Body of pancreas (tissue), 4 donors: Measurements from ENCODE around the gene TMEM213. TPM values are rescaled to one million over a fixed set of nuclear protein-coding genes. Genes with fewer than 3 reads are reported as not detected.

ENCODE experiments used
- ATAC-seq: fragments of 150-250 bp; one replicate; pipeline ENCODE4 v1.9.1; 2016
- DNase-seq, 4 donors: peaks; one replicate each; pipeline ENCODE4 v3.0.0-alpha.2; 2019
- H3K27ac ChIP-seq, 4 donors: fragments of 200-600 bp; sonication (generic); 1 replicate in 3 of 4; 2 replicates in 1 of 4; pipeline versions ENCODE4 v1.5.1 to v1.6.1; 2016 to 2019; ENCODE audit warnings: mild to moderate bottlenecking in 1 of 4, mixed read lengths in 1 of 4, moderate library complexity in 1 of 4
- H3K27me3 ChIP-seq, 2 donors: fragments of 200-600 bp; sonication (generic); one replicate each; pipeline ENCODE4 v1.6.0; 2016; ENCODE audit warnings: mild to moderate bottlenecking in 1 of 2
- H3K36me3 ChIP-seq, 2 donors: fragments of 200-600 bp; sonication (generic); replicated peaks in 1 of 2; 2 replicates each; pipeline ENCODE4 v1.5.1; 2016; ENCODE audit warnings: low read depth in 2 of 2; ENCODE audit not compliant: insufficient read depth in 1 of 2
- H3K4me1 ChIP-seq: fragments of 200-600 bp; sonication (generic); one replicate; pipeline ENCODE4 v1.6.0; 2016
- H3K4me3 ChIP-seq, 2 donors: fragments of 200-600 bp; sonication (generic); 1 replicate in 1 of 2; 2 replicates in 1 of 2; pipeline ENCODE4 v1.5.1; 2016 to 2019
- H3K9me3 ChIP-seq, 3 donors: fragments of 200-600 bp; sonication (generic); 1 replicate in 2 of 3; 2 replicates in 1 of 3; pipeline ENCODE4 v1.5.1; 2016
- POLR2A ChIP-seq, 3 donors: fragments of 450-650 bp; IDR thresholded peaks; one replicate each; pipeline ENCODE4 v1.6.1; 2016; ENCODE audit warnings: antibody characterized with exemption in 3 of 3, mild to moderate bottlenecking in 2 of 3
- WGBS, 2 donors: methylation state at CpG; one replicate each; pipeline ENCODE4 v1.1.5; 2017; 5-methylcytosine and 5-hydroxymethylcytosine counted together
- intact Hi-C: fragments of 100-400 bp; cut with DNase I; formaldehyde crosslinking; loops from one replicate; pipeline ENCODE4 v1.15.1; 2023
- total RNA-seq, 2 donors: library from RNA; depleted of rRNA; stranded (reverse); fragments of >200 nt; gene quantifications; one replicate each; pipeline ENCODE4 v1.1.0, GENCODE V29; 2016
- TF ChIP-seq, protein P1 (sequence below), 7 experiments: fragments of 450-650 bp in 4 of 7; fragments of 200-600 bp in 3 of 7; sonication (generic) in 3 of 7; IDR thresholded peaks; one replicate each; pipeline ENCODE4 v1.5.1; 2016 to 2019; ENCODE audit warnings: antibody characterized with exemption in 7 of 7

The TMEM213 gene
- total RNA-seq, 2 donors from 2014 or later = not detected

DNA sequence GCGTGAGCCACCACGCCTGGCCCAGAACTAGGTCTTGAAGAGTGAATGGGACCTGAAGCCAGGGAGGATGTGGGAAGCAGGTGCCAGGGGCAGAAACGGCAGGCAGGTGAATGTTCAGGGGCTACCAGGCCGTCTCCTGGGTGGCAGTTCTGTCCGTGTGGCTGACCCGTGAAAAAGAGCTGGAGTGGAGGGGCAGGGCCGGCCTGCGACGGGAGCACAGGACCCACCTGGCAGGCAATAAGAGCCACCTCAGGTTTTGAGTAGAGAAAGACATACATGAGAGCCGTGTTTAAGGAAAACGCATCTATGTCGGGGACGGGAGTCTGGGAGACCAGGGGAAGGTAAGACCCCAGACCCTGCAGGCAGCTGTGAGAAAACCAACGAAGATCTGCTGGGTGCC, 70.9 kb downstream of the TMEM213 start:
- WGBS, 2 donors = 89 to 93% methylated on average over 14 of the region's 14 CpGs
- DNase-seq (no peak), ATAC-seq (no peak)
- no peak overlapping the region for H3K4me3 ChIP-seq
- intact Hi-C loops = no loop called here
- H3K27me3 ChIP-seq = no peaks in the 10 kb centered on the region
- TF ChIP-seq POLR2A (IDR thresholded peaks at IDR 0.05) = no peak
- TF ChIP-seq, protein P1, sequence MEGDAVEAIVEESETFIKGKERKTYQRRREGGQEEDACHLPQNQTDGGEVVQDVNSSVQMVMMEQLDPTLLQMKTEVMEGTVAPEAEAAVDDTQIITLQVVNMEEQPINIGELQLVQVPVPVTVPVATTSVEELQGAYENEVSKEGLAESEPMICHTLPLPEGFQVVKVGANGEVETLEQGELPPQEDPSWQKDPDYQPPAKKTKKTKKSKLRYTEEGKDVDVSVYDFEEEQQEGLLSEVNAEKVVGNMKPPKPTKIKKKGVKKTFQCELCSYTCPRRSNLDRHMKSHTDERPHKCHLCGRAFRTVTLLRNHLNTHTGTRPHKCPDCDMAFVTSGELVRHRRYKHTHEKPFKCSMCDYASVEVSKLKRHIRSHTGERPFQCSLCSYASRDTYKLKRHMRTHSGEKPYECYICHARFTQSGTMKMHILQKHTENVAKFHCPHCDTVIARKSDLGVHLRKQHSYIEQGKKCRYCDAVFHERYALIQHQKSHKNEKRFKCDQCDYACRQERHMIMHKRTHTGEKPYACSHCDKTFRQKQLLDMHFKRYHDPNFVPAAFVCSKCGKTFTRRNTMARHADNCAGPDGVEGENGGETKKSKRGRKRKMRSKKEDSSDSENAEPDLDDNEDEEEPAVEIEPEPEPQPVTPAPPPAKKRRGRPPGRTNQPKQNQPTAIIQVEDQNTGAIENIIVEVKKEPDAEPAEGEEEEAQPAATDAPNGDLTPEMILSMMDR (IDR thresholded peaks at IDR 0.05) = no peak
- H3K36me3 ChIP-seq = peaks cover 0 to 20% of the 10 kb centered on the region in 2 donors
- no peaks in the 10 kb centered on the region for H3K9me3 ChIP-seq
- no peaks in the 10 kb centered on the region for H3K4me1 ChIP-seq
- no peak overlapping the region for H3K27ac ChIP-seq

DNA sequence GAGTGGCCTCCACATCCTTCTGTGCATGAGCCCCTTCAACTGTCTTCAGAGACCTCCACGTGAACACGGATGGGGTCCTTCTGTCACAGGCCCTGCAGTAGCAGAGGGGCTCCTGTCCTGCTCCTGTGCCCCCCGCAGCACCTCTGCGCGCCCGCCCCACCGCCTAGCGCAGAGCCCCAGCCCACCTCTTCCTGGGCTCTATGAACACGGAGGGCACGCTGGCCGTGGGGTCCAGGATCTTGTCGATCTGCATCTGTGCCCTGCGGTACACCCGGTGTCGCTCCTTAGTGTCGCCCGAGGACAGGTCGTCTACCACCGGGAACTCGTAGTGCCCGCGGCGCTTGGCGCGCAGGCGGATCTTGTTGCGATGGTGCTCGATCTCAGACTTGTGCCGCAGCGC, 71.6 kb downstream of the TMEM213 start:
- no peak for TF ChIP-seq POLR2A (IDR thresholded peaks at IDR 0.05)
- TF ChIP-seq, protein P1 (IDR thresholded peaks at IDR 0.05) = no peak
- H3K4me1 ChIP-seq = no peaks in the 10 kb centered on the region
- H3K4me3 ChIP-seq = no peak overlapping the region
- H3K27ac ChIP-seq = no peak overlapping the region
- no peaks in the 10 kb centered on the region for H3K9me3 ChIP-seq
- ATAC-seq (no peak), DNase-seq (no peak)
- intact Hi-C loops = no loop called here
- H3K36me3 ChIP-seq = peaks cover 0 to 20% of the 10 kb centered on the region in 2 donors
- no peaks in the 10 kb centered on the region for H3K27me3 ChIP-seq
- WGBS, 2 donors = 97% methylated on average over 22 to 30 of the region's 30 CpGs

DNA sequence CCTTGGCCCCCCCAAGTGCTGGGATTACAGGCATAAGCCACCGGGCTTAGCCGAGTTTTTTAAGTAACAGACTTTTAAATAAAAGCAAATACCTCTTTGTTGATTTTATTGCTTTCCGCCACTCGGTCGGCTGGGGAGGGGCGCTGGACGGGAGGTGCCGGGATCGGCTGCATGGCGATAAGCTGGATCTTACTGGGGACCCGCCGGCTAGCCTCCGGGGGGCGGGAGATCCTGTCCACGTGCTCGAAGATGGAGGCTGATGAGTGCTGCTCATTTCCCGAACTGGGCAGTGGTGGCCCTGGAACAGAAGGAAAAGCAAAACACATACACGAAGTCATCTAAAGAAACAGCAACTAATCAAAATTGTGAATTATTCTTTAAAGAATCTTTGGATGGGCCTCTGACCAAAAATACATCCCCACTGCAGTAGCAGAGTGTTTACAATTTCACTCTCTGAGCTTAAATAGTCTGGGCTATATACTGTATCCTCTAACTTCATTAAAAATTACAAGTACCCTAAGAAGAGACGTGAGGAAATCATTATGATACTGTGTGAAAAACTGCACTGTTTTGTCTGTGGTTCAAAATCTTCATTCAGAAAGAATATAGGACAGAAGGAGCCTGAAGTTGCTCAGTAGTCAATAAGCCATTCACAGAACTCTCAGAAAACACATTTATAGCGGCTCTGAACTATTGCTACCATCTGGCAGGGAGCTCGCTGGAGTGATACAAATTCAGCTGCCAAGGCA, 73.4 kb downstream of the TMEM213 start:
- intact Hi-C loops = no loop called here
- DNase-seq (no peak), ATAC-seq (no peak)
- no peaks in the 10 kb centered on the region for H3K4me1 ChIP-seq
- no peaks in the 10 kb centered on the region for H3K27me3 ChIP-seq
- H3K27ac ChIP-seq = no peak overlapping the region
- WGBS, 2 donors = 95% methylated on average over 21 of the region's 21 CpGs
- no peak overlapping the region for H3K4me3 ChIP-seq
- no peaks in the 10 kb centered on the region for H3K9me3 ChIP-seq
- H3K36me3 ChIP-seq = peaks cover 0 to 20% of the 10 kb centered on the region in 2 donors
- TF ChIP-seq, protein P1 (IDR thresholded peaks at IDR 0.05) = no peak
- no peak for TF ChIP-seq POLR2A (IDR thresholded peaks at IDR 0.05)

DNA sequence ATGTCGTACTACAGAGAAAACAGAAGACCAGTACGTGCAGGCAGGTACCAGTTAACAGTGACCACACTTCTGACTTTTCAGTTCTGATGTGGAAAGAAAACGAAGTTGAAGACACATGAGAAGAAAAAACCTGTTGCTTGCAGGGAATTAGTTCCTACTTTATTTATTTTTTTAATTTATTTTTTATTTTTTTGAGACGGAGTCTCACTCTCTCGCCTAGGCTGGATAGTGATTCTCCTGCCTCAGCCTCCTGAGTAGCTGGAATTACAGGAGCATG, 74.0 kb downstream of the TMEM213 start:
- intact Hi-C loops = no loop called here
- no peaks in the 10 kb centered on the region for H3K27me3 ChIP-seq
- H3K36me3 ChIP-seq = peaks cover 0 to 20% of the 10 kb centered on the region in 2 donors
- TF ChIP-seq POLR2A (IDR thresholded peaks at IDR 0.05) = no peak
- TF ChIP-seq, protein P1 (IDR thresholded peaks at IDR 0.05) = no peak
- no peak overlapping the region for H3K27ac ChIP-seq
- no peaks in the 10 kb centered on the region for H3K9me3 ChIP-seq
- ATAC-seq (no peak), DNase-seq (no peak)
- H3K4me3 ChIP-seq = no peak overlapping the region
- WGBS, 2 donors = 91 to 94% methylated on average over 5 of the region's 5 CpGs
- H3K4me1 ChIP-seq = no peaks in the 10 kb centered on the region

DNA sequence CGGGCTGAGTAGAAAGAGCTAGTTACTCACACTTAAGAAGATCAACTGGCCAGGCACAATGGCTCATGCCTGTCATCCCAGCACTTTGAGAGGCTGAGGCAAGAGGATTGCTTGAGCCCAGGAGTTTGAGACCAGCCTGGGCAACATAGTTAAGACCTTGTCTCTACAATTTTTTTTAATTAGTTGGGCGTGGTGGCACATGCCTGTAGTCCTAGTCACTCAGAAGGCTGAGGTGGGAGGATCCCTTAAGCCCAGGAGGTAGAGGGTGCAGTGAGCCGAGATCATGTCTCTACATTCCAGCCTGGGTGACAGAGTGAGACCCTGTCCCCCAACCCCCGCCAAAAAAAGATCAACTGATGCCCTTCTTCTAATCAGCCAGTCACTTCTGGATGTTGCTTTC, 74.8 kb downstream of the TMEM213 start:
- Histone ChIP-seq H3K4me3 (no peak overlapping the region), H3K4me1 (no peaks in the 10 kb centered on the region), H3K9me3 (no peaks in the 10 kb centered on the region), H3K36me3 (peaks cover 0 to 16% of the 10 kb centered on the region in 2 donors), H3K27me3 (no peaks in the 10 kb centered on the region), H3K27ac (no peak overlapping the region)
- ATAC-seq = no peak
- 88 to 90% methylated on average over 4 of the region's 4 CpGs for WGBS, 2 donors
- no peak for DNase-seq
- intact Hi-C loops = no loop called here
- TF ChIP-seq POLR2A (IDR thresholded peaks at IDR 0.05) = no peak
- TF ChIP-seq, protein P1 (IDR thresholded peaks at IDR 0.05) = no peak
